H1 (cell line): ENCODE data around the gene SEMA5B. TPM values are rescaled to one million over a fixed set of nuclear protein-coding genes. Genes with fewer than 3 reads are reported as not detected.

Source experiments
- CTCF ChIA-PET: fragments of 300-600 bp; sonication (Branson Sonifier 250); formaldehyde crosslinking; loops from one replicate; lab custom pipeline; 2021; ENCODE audit not compliant: partially characterized antibody; lab: Charles Lee
- POLR2A ChIA-PET: fragments of 300-600 bp; sonication (Branson Sonifier 250); formaldehyde crosslinking; loops from one replicate; lab custom pipeline; 2021; ENCODE audit warnings: inconsistent platforms; ENCODE audit not compliant: partially characterized antibody; lab: Charles Lee
- DNase-seq, 2 experiments: peaks; one replicate each; pipeline versions ENCODE4 v3.0.0 to v3.0.0-alpha.2; 2010 to 2022; ENCODE audit warnings: low spot score in 2 of 2, low read depth in 1 of 2, mixed read lengths in 1 of 2
- FAIRE-seq: peaks from 2 replicates; lab custom pipeline; 2011; peaks lifted over from hg19 to GRCh38; lab: Jason Lieb, UNC
- H2AFZ ChIP-seq: 2 replicates; pipeline ENCODE4 v1.8.1; 2012; ENCODE audit warnings: low read length, inconsistent platforms
- H2AK5ac ChIP-seq: 2 replicates; pipeline ENCODE4 v1.6.1; 2013; ENCODE audit warnings: low read depth, low read length
- H2BK120ac ChIP-seq: replicated peaks from 2 replicates; pipeline ENCODE3; 2013; ENCODE audit warnings: low read depth, low read length, inconsistent platforms
- H2BK12ac ChIP-seq: 2 replicates; pipeline ENCODE4 v1.6.1; 2013; ENCODE audit warnings: low read depth, low read length
- H2BK15ac ChIP-seq: 2 replicates; pipeline ENCODE4 v1.6.1; 2013; ENCODE audit warnings: low read length
- H2BK20ac ChIP-seq: 2 replicates; pipeline ENCODE4 v1.6.1; 2013; ENCODE audit warnings: low read length
- H2BK5ac ChIP-seq: 2 replicates; pipeline ENCODE4 v1.6.1; 2013; ENCODE audit warnings: low read depth, low read length
- H3K14ac ChIP-seq: 2 replicates; pipeline ENCODE4 v1.6.1; 2013; ENCODE audit warnings: inconsistent platforms; ENCODE audit not compliant: insufficient read length
- H3K18ac ChIP-seq: 2 replicates; pipeline ENCODE4 v1.6.1; 2013; ENCODE audit warnings: low read length; ENCODE audit errors: extremely low read depth
- H3K23ac ChIP-seq: 2 replicates; pipeline ENCODE4 v1.6.1; 2013; ENCODE audit warnings: inconsistent platforms; ENCODE audit not compliant: insufficient read length
- H3K23me2 ChIP-seq: 2 replicates; pipeline ENCODE4 v1.6.1; 2013; ENCODE audit warnings: low read depth, low read length
- H3K27ac ChIP-seq: 2 replicates; pipeline ENCODE4 v1.6.1; 2011; ENCODE audit warnings: low read depth, low read length, inconsistent platforms
- H3K27me3 ChIP-seq, 4 experiments: replicated peaks in 1 of 4; 1 replicate in 1 of 4; 2 replicates in 3 of 4; pipeline versions ENCODE4 v1.6.1 to v1.8.1; 2011 to 2013; ENCODE audit warnings: low read length in 3 of 4, mild to moderate bottlenecking in 3 of 4, inconsistent platforms in 2 of 4, mixed read lengths in 2 of 4, moderate library complexity in 1 of 4; ENCODE audit not compliant: control insufficient read depth in 3 of 4, insufficient read depth in 3 of 4; ENCODE audit errors: extremely low read depth in 1 of 4
- H3K36me3 ChIP-seq, 4 experiments: 2 replicates each; pipeline versions ENCODE4 v1.6.1 to v1.8.1; 2011 to 2013; ENCODE audit warnings: mild to moderate bottlenecking in 4 of 4, low read length in 3 of 4, moderate library complexity in 2 of 4, control low read depth in 1 of 4, inconsistent platforms in 1 of 4; ENCODE audit not compliant: insufficient read depth in 4 of 4, control insufficient read depth in 2 of 4
- H3K4ac ChIP-seq: replicated peaks from 2 replicates; pipeline ENCODE3; 2013; ENCODE audit warnings: low read length, low read depth, mixed read lengths, inconsistent platforms; ENCODE audit not compliant: insufficient read length
- H3K4me1 ChIP-seq, 4 experiments: replicated peaks in 1 of 4; 1 replicate in 1 of 4; 2 replicates in 3 of 4; pipeline versions ENCODE4 v1.6.1 to v1.8.1; 2011 to 2013; ENCODE audit warnings: low read length in 3 of 4, inconsistent platforms in 2 of 4, mixed read lengths in 1 of 4; ENCODE audit not compliant: insufficient read depth in 4 of 4, control insufficient read depth in 3 of 4
- H3K4me2 ChIP-seq, 2 experiments: 2 replicates each; pipeline versions ENCODE4 v1.6.1 to v1.8.1; 2011 to 2013; ENCODE audit warnings: low read depth in 2 of 2, low read length in 2 of 2, control low read depth in 1 of 2, inconsistent platforms in 1 of 2, mild to moderate bottlenecking in 1 of 2; ENCODE audit not compliant: insufficient read depth in 1 of 2
- H3K4me3 ChIP-seq, 4 experiments: fragments of 200-600, 300-600 bp in 1 of 4; sonication (generic), shearing (Covaris generic), sonication (Bioruptor Twin) in 1 of 4; 2 replicates each; pipeline versions ENCODE4 v1.5.1 to v1.8.1; 2011 to 2016; ENCODE audit warnings: low read length in 4 of 4, low read depth in 3 of 4, control low read depth in 2 of 4, inconsistent platforms in 2 of 4, mild to moderate bottlenecking in 2 of 4, mixed read lengths in 1 of 4, moderate library complexity in 1 of 4; ENCODE audit not compliant: insufficient read depth in 2 of 4; ENCODE audit errors: extremely low read depth in 1 of 4
- H3K56ac ChIP-seq: replicated peaks from 2 replicates; pipeline ENCODE3; 2013; ENCODE audit warnings: low read depth, mild to moderate bottlenecking, mixed read lengths, low read length, inconsistent platforms; ENCODE audit not compliant: insufficient read length
- H3K79me1 ChIP-seq: 2 replicates; pipeline ENCODE4 v1.6.1; 2013; ENCODE audit warnings: low read depth, low read length, control low read depth
- H3K79me2 ChIP-seq, 2 experiments: 2 replicates each; pipeline versions ENCODE4 v1.6.1 to v1.8.1; 2012 to 2013; ENCODE audit warnings: low read length in 2 of 2, mild to moderate bottlenecking in 2 of 2, inconsistent platforms in 1 of 2; ENCODE audit not compliant: insufficient read depth in 2 of 2, control insufficient read depth in 1 of 2
- H3K9ac ChIP-seq, 4 experiments: replicated peaks in 1 of 4; 1 replicate in 1 of 4; 2 replicates in 3 of 4; pipeline versions ENCODE4 v1.6.1 to v1.8.1; 2011 to 2013; ENCODE audit warnings: low read depth in 3 of 4, low read length in 3 of 4, control low read depth in 2 of 4, mild to moderate bottlenecking in 2 of 4, moderate library complexity in 2 of 4, inconsistent platforms in 1 of 4; ENCODE audit errors: extremely low read depth in 1 of 4
- H3K9me3 ChIP-seq, 2 experiments: 2 replicates each; pipeline versions ENCODE4 v1.6.1 to v1.8.1; 2012 to 2013; ENCODE audit warnings: mild to moderate bottlenecking in 2 of 2, moderate library complexity in 2 of 2, control low read depth in 1 of 2, inconsistent platforms in 1 of 2, low read depth in 1 of 2, low read length in 1 of 2, mixed read lengths in 1 of 2; ENCODE audit not compliant: insufficient read depth in 2 of 2
- H4K20me1 ChIP-seq, 2 experiments: replicated peaks in 1 of 2; 2 replicates each; pipeline versions ENCODE3 to v1.8.1; 2011 to 2013; ENCODE audit warnings: inconsistent platforms in 2 of 2, low read length in 2 of 2, mild to moderate bottlenecking in 1 of 2; ENCODE audit not compliant: insufficient read depth in 2 of 2, control insufficient read depth in 1 of 2
- H4K5ac ChIP-seq: 2 replicates; pipeline ENCODE4 v1.6.1; 2013; ENCODE audit warnings: low read length, low read depth, mixed read lengths, inconsistent platforms; ENCODE audit not compliant: insufficient read length
- H4K8ac ChIP-seq: 2 replicates; pipeline ENCODE4 v1.8.0; 2013; ENCODE audit warnings: mild to moderate bottlenecking, moderate library complexity, low read length, inconsistent platforms; ENCODE audit not compliant: insufficient read depth; ENCODE audit errors: extremely low read depth
- H4K91ac ChIP-seq: replicated peaks from 2 replicates; pipeline ENCODE3; 2013; ENCODE audit warnings: low read length, mixed read lengths, inconsistent platforms; ENCODE audit not compliant: insufficient read length
- BCL11A ChIP-seq, 2 experiments: IDR thresholded peaks; one replicate each; pipeline ENCODE4 v1.6.1; 2011; ENCODE audit warnings: low read depth in 2 of 2, low read length in 2 of 2, mild to moderate bottlenecking in 2 of 2
- CHD2 ChIP-seq: IDR thresholded peaks from 2 replicates; pipeline ENCODE4 v1.6.1; 2012; ENCODE audit warnings: low read length, improper control_type of control experiment
- CREB1 ChIP-seq: IDR thresholded peaks from 2 replicates; pipeline ENCODE4 v1.6.1; 2012; ENCODE audit warnings: inconsistent platforms
- FOSL1 ChIP-seq: IDR thresholded peaks from 2 replicates; pipeline ENCODE4 v1.6.1; 2011; ENCODE audit warnings: mild to moderate bottlenecking, low read depth, low read length, moderate library complexity; ENCODE audit not compliant: insufficient read depth
- JUN ChIP-seq: IDR thresholded peaks from 2 replicates; pipeline ENCODE4 v1.6.1; 2011; ENCODE audit warnings: low read depth, mild to moderate bottlenecking, improper control_type of control experiment, low read length
- JUND ChIP-seq: IDR thresholded peaks from 2 replicates; pipeline ENCODE4 v1.6.1; 2011; ENCODE audit warnings: mild to moderate bottlenecking, improper control_type of control experiment, low read length
- KDM4A ChIP-seq: IDR thresholded peaks from one replicate; pipeline ENCODE4 v1.7.1; 2012; ENCODE audit warnings: low read depth, mild to moderate bottlenecking, moderate library complexity, low read length, inconsistent platforms; ENCODE audit not compliant: severe bottlenecking
- SIRT6 ChIP-seq: IDR thresholded peaks from one replicate; pipeline ENCODE4 v1.7.1; 2012; ENCODE audit warnings: low read length, inconsistent platforms
- TCF12 ChIP-seq: IDR thresholded peaks from 2 replicates; pipeline ENCODE4 v1.6.1; 2011; ENCODE audit warnings: low read depth, mild to moderate bottlenecking, low read length
- ZNF274 ChIP-seq: IDR thresholded peaks from 2 replicates; pipeline ENCODE4 v1.7.0; 2012; ENCODE audit warnings: low read length, borderline replicate concordance; ENCODE audit errors: extremely low read depth
- polyA plus RNA-seq, 7 experiments: library from polyadenylated mRNA; depleted of rRNA in 3 of 7; stranded (reverse) in 5 of 7; unstranded in 2 of 7; fragments of >200 nt in 5 of 7; fragments of 200-250 nt in 2 of 7; gene quantifications; 1 replicate in 5 of 7; 2 replicates in 1 of 7; 4 replicates in 1 of 7; pipeline versions ENCODE4 v1.2.1 to v1.2.3, GENCODE V29; 2011 to 2013; ENCODE audit warnings: missing spikeins in 2 of 7, mixed read lengths in 2 of 7
- total RNA-seq: library from RNA; stranded (reverse); fragmentation: NEBNext Ultra II Directional; extraction: Animal tissue kit (Norgen Biotek cat#: 25700); gene quantifications from 2 replicates; pipeline ENCODE4 v1.2.1, GENCODE V29; 2021
- TF ChIP-seq, protein P1 (sequence below): IDR thresholded peaks from 2 replicates; pipeline ENCODE4 v1.6.1; 2012; ENCODE audit warnings: low read length, inconsistent platforms
- TF ChIP-seq, protein P2 (sequence below): IDR thresholded peaks from 2 replicates; pipeline ENCODE4 v1.6.1; 2011; ENCODE audit warnings: low read length, improper control_type of control experiment

SEMA5B gene
- total and polyA plus RNA-seq, 2 of the 8 experiments (the other 6 are each of a cell fraction or from before 2014, with no cell fraction given): 13.1 to 22.4 TPM

DNA sequence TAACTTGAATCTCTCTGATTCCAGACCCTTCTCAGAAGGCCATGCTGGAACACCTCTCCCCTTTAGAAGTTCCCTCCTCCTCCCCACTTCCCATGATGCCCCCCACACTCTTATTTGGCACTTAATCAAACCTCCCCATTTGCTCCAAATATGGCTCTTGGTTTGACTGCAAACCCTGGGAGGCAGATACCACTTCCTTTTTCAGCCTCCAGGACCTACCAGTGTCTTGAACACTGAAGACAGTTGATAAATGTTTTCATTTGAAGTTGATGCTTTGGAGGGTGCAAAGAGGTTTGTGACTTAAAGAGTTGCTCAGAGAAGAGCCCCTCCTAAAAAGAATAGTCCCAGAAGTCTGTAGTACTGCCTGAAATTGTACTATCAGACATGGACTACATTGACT is 61.5 kb downstream of the SEMA5B start:
- Histone ChIP-seq H4K91ac (no peak overlapping the region), H3K56ac (no peak overlapping the region), H3K18ac (no peak overlapping the region), H3K23me2 (no peaks in the 10 kb centered on the region), H4K5ac (no peak overlapping the region), H3K79me1 (no peaks in the 10 kb centered on the region), H3K23ac (no peak overlapping the region), H3K9ac (no peak overlapping the region), H3K27me3 (no peaks in the 10 kb centered on the region), H3K4me2 (no peak overlapping the region), H3K14ac (no peak overlapping the region), H3K9me3 (no peaks in the 10 kb centered on the region), H2BK5ac (no peak overlapping the region), H2BK20ac (no peak overlapping the region), H3K4me1 (peaks cover 0 to 2% (median 0%) of the 10 kb centered on the region in 4 experiments; a peak in 2 of 7 replicates), H3K36me3 (no peaks in the 10 kb centered on the region), H4K20me1 (peaks cover 0 to 2% of the 10 kb centered on the region in 2 experiments), H4K8ac (no peak overlapping the region), H2AK5ac (no peak overlapping the region), H2BK15ac (no peak overlapping the region), H3K79me2 (no peaks in the 10 kb centered on the region), H2AFZ (no peak overlapping the region), H3K4ac (no peak overlapping the region), H3K4me3 (no peak overlapping the region), H2BK120ac (no peak overlapping the region), H2BK12ac (no peak overlapping the region), H3K27ac (no peak overlapping the region)
- DNase-seq (no peak), FAIRE-seq (no peak)
- ChIA-PET CTCF (interaction anchor here (1.2 to 2.5 kb wide), 4 partner anchors 17 to 66 kb away, joined by 3 to 12 read pairs (median 6); no protein-coding TSS in a partner anchor), POLR2A (interaction anchor here (1.0 to 2.1 kb wide), 3 partner anchors 53 to 75 kb away, joined by 3 to 5 read pairs (median 4); no protein-coding TSS in a partner anchor)
- TF ChIP-seq ZNF274: no peak
- no peak for TF ChIP-seq JUN
- TF ChIP-seq, protein P1, sequence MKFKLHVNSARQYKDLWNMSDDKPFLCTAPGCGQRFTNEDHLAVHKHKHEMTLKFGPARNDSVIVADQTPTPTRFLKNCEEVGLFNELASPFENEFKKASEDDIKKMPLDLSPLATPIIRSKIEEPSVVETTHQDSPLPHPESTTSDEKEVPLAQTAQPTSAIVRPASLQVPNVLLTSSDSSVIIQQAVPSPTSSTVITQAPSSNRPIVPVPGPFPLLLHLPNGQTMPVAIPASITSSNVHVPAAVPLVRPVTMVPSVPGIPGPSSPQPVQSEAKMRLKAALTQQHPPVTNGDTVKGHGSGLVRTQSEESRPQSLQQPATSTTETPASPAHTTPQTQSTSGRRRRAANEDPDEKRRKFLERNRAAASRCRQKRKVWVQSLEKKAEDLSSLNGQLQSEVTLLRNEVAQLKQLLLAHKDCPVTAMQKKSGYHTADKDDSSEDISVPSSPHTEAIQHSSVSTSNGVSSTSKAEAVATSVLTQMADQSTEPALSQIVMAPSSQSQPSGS: no peak
- no peak for TF ChIP-seq FOSL1
- no peak for TF ChIP-seq CREB1
- no peak for TF ChIP-seq TCF12
- TF ChIP-seq KDM4A: no peak
- no peak for TF ChIP-seq JUND
- no peak for TF ChIP-seq SIRT6
- TF ChIP-seq, protein P2, sequence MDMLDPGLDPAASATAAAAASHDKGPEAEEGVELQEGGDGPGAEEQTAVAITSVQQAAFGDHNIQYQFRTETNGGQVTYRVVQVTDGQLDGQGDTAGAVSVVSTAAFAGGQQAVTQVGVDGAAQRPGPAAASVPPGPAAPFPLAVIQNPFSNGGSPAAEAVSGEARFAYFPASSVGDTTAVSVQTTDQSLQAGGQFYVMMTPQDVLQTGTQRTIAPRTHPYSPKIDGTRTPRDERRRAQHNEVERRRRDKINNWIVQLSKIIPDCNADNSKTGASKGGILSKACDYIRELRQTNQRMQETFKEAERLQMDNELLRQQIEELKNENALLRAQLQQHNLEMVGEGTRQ: no peak
- no peak for TF ChIP-seq BCL11A (IDR thresholded peaks at IDR 0.05; ENCODE audit: low read depth in 2 of 2, low read length in 2 of 2)
- TF ChIP-seq CHD2: no peak
